Measurements from ENCODE around the gene TRABD2A.
"Not testable (repeated sequence)": the region's sequence is repeated elsewhere in the genome, so short reads cannot be mapped to it uniquely, and the experiment has no call there.

The TRABD2A gene

GRCh38 chr2:84880645-84881521 is at the start of gene TRABD2A:
Gene TRABD2A, minus strand, starts transcription at chr2:84881084. Its CDS starts 45 bp downstream, at chr2:84881039.
- DNase-seq: peak; percentile 33 to 70

- DNase-seq: no peak
These were observed 46.4 kb upstream of the TRABD2A start for GRCh38 chr2:84927275-84927627.

GRCh38 chr2:84925724-84926376 is 45.0 kb upstream of the TRABD2A start:
- DNase-seq: peak; percentile 96 to 98

- DNase-seq: no peak
These were observed 44.4 kb upstream of the TRABD2A start for GRCh38 chr2:84925336-84925723.

- peak; percentile 52 to 84 for DNase-seq
These were observed 43.6 kb upstream of the TRABD2A start for GRCh38 chr2:84924173-84925106.

- no peak for DNase-seq
These were observed 42.1 kb upstream of the TRABD2A start for GRCh38 chr2:84923009-84923408.

GRCh38 chr2:84919885-84920580 is 39.1 kb upstream of the TRABD2A start:
- DNase-seq: peak in 1 of 2 donors; percentile 23

- no peak for DNase-seq
These were observed 37.5 kb upstream of the TRABD2A start for GRCh38 chr2:84918430-84918829.

- DNase-seq: not testable (repeated sequence)
These were observed 36.9 kb upstream of the TRABD2A start for GRCh38 chr2:84917821-84918220.

GRCh38 chr2:84915675-84916074 is 34.8 kb upstream of the TRABD2A start:
- DNase-seq: not testable (repeated sequence)

- DNase-seq: no peak
These were observed 33.5 kb upstream of the TRABD2A start for GRCh38 chr2:84914334-84914733.

GRCh38 chr2:84912984-84913383 is 32.1 kb upstream of the TRABD2A start:
- DNase-seq: no peak

- DNase-seq: no peak
These were observed 30.3 kb upstream of the TRABD2A start for GRCh38 chr2:84911135-84911678.

- DNase-seq: peak; percentile 55 to 84
These were observed 28.2 kb upstream of the TRABD2A start for GRCh38 chr2:84908948-84909713.

- DNase-seq: peak; percentile 66 to 80
These were observed 26.2 kb upstream of the TRABD2A start for GRCh38 chr2:84906900-84907714.

- peak; percentile 46 to 65 for DNase-seq
These were observed 25.4 kb upstream of the TRABD2A start for GRCh38 chr2:84906108-84906899.

- peak; percentile 90 to 94 for DNase-seq
These were observed 24.6 kb upstream of the TRABD2A start, which contains the start of gene TMSB10 for GRCh38 chr2:84905181-84906107. Gene TMSB10, plus strand, starts transcription at chr2:84905656.

- DNase-seq: peak; percentile 47 to 61
These were observed 23.9 kb upstream of the TRABD2A start for GRCh38 chr2:84904717-84905174.
